Spleen (tissue), 7 donors: Measurements from ENCODE around the gene PCCB.

Source experiments
- CTCF ChIP-seq, 11 experiments: fragments of 200-600 bp in 7 of 11; fragments of 450-650 bp in 4 of 11; sonication (generic) in 4 of 11; IDR thresholded peaks in 8 of 11; conservative IDR thresholded peaks in 3 of 11; 1 replicate in 7 of 11; 2 replicates in 4 of 11; pipeline versions ENCODE4 v1.4.0 to v1.8.0; 2016 to 2021; ENCODE audit warnings: antibody characterized with exemption in 11 of 11, inconsistent platforms in 4 of 11, mild to moderate bottlenecking in 1 of 11
- POLR2A ChIP-seq, 3 donors: fragments of 450-650 bp; IDR thresholded peaks; one replicate each; pipeline ENCODE4 v1.5.1; 2017; ENCODE audit warnings: antibody characterized with exemption in 3 of 3, mild to moderate bottlenecking in 1 of 3
- donor health status: DM: no; HTN: no; CAD: no; lungs with moderate emphysema.
- donor health status: DM: no; HTN: no; CAD: no.
- donor health status: DM: no; HTN: no; CAD: no.

DNA sequence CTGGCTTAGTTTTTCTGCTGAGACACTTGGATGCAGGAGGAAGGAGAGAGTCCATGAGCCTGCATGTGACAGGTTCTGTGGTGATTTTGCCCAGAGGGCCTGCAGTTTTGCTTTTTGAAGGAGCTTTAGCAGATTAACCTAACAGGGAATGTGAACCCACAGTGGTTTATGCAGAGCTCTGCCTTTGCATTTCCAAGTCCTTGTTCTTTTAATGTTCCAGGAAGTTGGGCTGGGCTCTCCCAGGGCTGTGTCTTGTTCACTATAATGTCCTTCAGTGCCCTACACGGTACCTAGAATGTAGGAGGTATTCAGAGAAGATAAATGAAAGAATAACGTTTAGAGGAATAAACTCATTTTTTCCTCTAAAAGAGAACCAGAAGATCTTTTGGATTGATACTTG is 50.3 kb downstream of the PCCB start:
- TF ChIP-seq POLR2A (IDR thresholded peaks at IDR 0.05) (no peak), CTCF (IDR thresholded peaks at IDR 0.05 in 8 of 11, conservative IDR thresholded peaks at IDR 0.05 in 3 of 11) (no peak)
